HepG2 (cell line): ENCODE measurements around the gene TTBK1. TPM values are rescaled to one million over a fixed set of nuclear protein-coding genes. Genes with fewer than 3 reads are reported as not detected.
A peak's percentile ranks its signal among the peaks of the same experiment; 100 is the strongest.

Experiments used
- HIVEP1 ChIP-seq: sonication (generic); formaldehyde crosslinking; IDR thresholded peaks from 2 replicates; pipeline ENCODE4 v1.4.0; 2020; ENCODE audit warnings: mild to moderate bottlenecking, missing genetic modification reagents
- HOXA3 ChIP-seq: sonication (generic); formaldehyde crosslinking; IDR thresholded peaks from 2 replicates; pipeline ENCODE4 v1.5.0; 2020; ENCODE audit warnings: missing genetic modification reagents
- MAZ ChIP-seq, 2 experiments: sonication (generic) in 1 of 2; formaldehyde crosslinking in 1 of 2; IDR thresholded peaks; 2 replicates each; pipeline versions ENCODE4 v1.5.0 to v1.6.1; 2012 to 2020; ENCODE audit warnings: low read depth in 2 of 2, mild to moderate bottlenecking in 2 of 2, borderline replicate concordance in 1 of 2, improper control_type of control experiment in 1 of 2, low read length in 1 of 2, missing genetic modification reagents in 1 of 2, moderate library complexity in 1 of 2
- SMYD3 ChIP-seq: sonication (generic); formaldehyde crosslinking; IDR thresholded peaks from 2 replicates; pipeline ENCODE4 v1.8.1; 2023; ENCODE audit warnings: mild to moderate bottlenecking, missing genetic modification reagents
- SRSF9 ChIP-seq: fragments of 200-400 bp; formaldehyde crosslinking; IDR thresholded peaks from 2 replicates; pipeline ENCODE4 v1.6.1; 2018; ENCODE audit warnings: borderline replicate concordance, mild to moderate bottlenecking, low read depth, low read length; ENCODE audit not compliant: insufficient read depth, poor library complexity, severe bottlenecking
- ZNF274 ChIP-seq: sonication (generic); formaldehyde crosslinking; IDR thresholded peaks from 2 replicates; pipeline ENCODE4 v1.5.1; 2020; ENCODE audit warnings: mild to moderate bottlenecking, missing genetic modification reagents
- ZNF550 ChIP-seq: sonication (generic); formaldehyde crosslinking; IDR thresholded peaks from 2 replicates; pipeline ENCODE4 v1.4.0; 2020; ENCODE audit warnings: mild to moderate bottlenecking, missing genetic modification reagents, borderline replicate concordance
- ZNF644 ChIP-seq: IDR thresholded peaks from 2 replicates; pipeline ENCODE4 v1.6.1; 2016; ENCODE audit warnings: low read depth
- ZNF7 ChIP-seq: IDR thresholded peaks from 2 replicates; pipeline ENCODE4 v1.6.1; 2016; ENCODE audit warnings: missing biosample characterization, missing genetic modification reagents
- ZNF749 ChIP-seq: sonication (generic); formaldehyde crosslinking; IDR thresholded peaks from 2 replicates; pipeline ENCODE4 v1.8.0; 2022; ENCODE audit warnings: mild to moderate bottlenecking, missing genetic modification reagents, moderate library complexity, borderline replicate concordance
- ZSCAN30 ChIP-seq: sonication (generic); formaldehyde crosslinking; IDR thresholded peaks from 2 replicates; pipeline ENCODE4 v1.5.0; 2020; ENCODE audit warnings: mild to moderate bottlenecking, missing genetic modification reagents
- polyA plus RNA-seq, 8 experiments: library from polyadenylated mRNA; depleted of rRNA in 3 of 8; stranded (reverse) in 7 of 8; unstranded in 1 of 8; fragments of >200 nt; fragmentation: Illumina TruSeq in 4 of 8; extraction: Trizol in 4 of 8; gene quantifications; 2 replicates each; pipeline versions ENCODE4 v1.2.1 to v1.2.3, GENCODE V29; 2011 to 2016; ENCODE audit warnings: low read depth in 4 of 8, missing spikeins in 1 of 8, mixed read lengths in 1 of 8; ENCODE audit not compliant: insufficient read depth in 1 of 8
- total RNA-seq, 5 experiments: library from RNA; depleted of rRNA; stranded (reverse); fragments of >200 nt; fragmentation: Illumina TruSeq; extraction: Trizol; gene quantifications; 2 replicates each; pipeline ENCODE4 v1.2.3, GENCODE V29; 2016; ENCODE audit warnings: low read depth in 1 of 5
- TF ChIP-seq, protein P1 (sequence below): sonication (generic); formaldehyde crosslinking; IDR thresholded peaks from 2 replicates; pipeline ENCODE4 v1.8.0; 2022; ENCODE audit warnings: mild to moderate bottlenecking, missing genetic modification reagents, borderline replicate concordance
- TF ChIP-seq, protein P2 (sequence below): IDR thresholded peaks from 2 replicates; pipeline ENCODE4 v1.6.1; 2016; ENCODE audit warnings: low read depth
- TF ChIP-seq, protein P3 (sequence below): sonication (generic); formaldehyde crosslinking; IDR thresholded peaks from 2 replicates; pipeline ENCODE4 v1.4.0; 2020; ENCODE audit warnings: missing genetic modification reagents
- TF ChIP-seq, protein P4 (sequence below): IDR thresholded peaks from 2 replicates; pipeline ENCODE4 v1.6.1; 2016; ENCODE audit warnings: mild to moderate bottlenecking
- TF ChIP-seq, protein P5 (sequence below): IDR thresholded peaks from 2 replicates; pipeline ENCODE4 v1.4.0; 2020; ENCODE audit warnings: mild to moderate bottlenecking, missing genetic modification reagents
- TF ChIP-seq, protein P6 (sequence below): sonication (generic); formaldehyde crosslinking; IDR thresholded peaks from 2 replicates; pipeline ENCODE4 v1.4.0; 2020; ENCODE audit warnings: mild to moderate bottlenecking, missing genetic modification reagents

TTBK1 gene
- total and polyA plus RNA-seq, 2 of the 13 experiments (the other 11 are each of a cell fraction or from before 2014, with no cell fraction given) = 0.24 to 0.33 TPM

DNA sequence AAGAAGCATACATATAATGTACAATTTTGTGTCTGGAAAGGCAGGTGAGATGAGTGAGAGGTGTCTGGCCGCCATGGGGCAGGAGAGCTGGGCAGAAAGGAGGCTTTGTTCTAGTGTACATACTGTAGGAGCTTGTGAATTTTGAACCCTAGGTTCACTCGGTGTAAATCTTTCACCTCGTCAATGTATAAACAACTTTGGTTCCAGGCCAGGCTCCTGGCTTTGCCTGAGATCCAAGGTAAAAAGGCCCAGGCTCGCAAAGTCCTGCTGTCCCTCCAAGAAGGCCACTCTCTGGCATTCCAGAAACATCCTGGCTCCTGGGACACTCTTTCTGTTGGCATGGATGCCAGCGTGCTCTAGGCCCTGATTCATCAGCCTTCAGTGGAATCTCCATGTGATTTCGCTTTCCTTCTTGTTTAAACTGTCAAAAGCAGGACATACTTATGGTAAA is 47.6 kb downstream of the TTBK1 start (continued):
- TF ChIP-seq, protein P1, sequence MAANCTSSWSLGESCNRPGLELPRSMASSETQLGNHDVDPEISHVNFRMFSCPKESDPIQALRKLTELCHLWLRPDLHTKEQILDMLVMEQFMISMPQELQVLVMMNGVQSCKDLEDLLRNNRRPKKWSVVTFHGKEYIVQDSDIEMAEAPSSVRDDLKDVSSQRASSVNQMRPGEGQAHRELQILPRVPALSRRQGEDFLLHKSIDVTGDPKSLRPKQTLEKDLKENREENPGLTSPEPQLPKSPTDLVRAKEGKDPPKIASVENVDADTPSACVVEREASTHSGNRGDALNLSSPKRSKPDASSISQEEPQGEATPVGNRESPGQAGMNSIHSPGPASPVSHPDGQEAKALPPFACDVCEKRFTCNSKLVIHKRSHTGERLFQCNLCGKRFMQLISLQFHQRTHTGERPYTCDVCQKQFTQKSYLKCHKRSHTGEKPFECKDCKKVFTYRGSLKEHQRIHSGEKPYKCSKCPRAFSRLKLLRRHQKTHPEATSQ (CRISPR knock-in tag) = no peak
- TF ChIP-seq HIVEP1 (CRISPR knock-in tag) = no peak
- TF ChIP-seq, protein P2, sequence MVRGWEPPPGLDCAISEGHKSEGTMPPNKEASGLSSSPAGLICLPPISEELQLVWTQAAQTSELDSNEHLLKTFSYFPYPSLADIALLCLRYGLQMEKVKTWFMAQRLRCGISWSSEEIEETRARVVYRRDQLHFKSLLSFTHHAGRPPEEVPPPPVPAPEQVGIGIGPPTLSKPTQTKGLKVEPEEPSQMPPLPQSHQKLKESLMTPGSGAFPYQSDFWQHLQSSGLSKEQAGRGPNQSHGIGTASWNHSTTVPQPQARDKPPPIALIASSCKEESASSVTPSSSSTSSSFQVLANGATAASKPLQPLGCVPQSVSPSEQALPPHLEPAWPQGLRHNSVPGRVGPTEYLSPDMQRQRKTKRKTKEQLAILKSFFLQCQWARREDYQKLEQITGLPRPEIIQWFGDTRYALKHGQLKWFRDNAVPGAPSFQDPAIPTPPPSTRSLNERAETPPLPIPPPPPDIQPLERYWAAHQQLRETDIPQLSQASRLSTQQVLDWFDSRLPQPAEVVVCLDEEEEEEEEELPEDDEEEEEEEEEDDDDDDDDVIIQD (CRISPR knock-in tag) = no peak; the same call in 1 of the 2 replicates
- no peak for TF ChIP-seq MAZ (IDR thresholded peaks at IDR 0.05; ENCODE audit: borderline replicate concordance, low read depth, low read length)
- 0 out of 2 replicates have a peak, but pooled peaks have one; percentile 23 for TF ChIP-seq MAZ (CRISPR knock-in tag; IDR thresholded peaks at IDR 0.05; ENCODE audit: low read depth)
- TF ChIP-seq ZNF550 (CRISPR knock-in tag) = no peak
- no peak for TF ChIP-seq ZSCAN30 (CRISPR knock-in tag)
- TF ChIP-seq HOXA3 (CRISPR knock-in tag) = peak; percentile 86
- TF ChIP-seq, protein P3, sequence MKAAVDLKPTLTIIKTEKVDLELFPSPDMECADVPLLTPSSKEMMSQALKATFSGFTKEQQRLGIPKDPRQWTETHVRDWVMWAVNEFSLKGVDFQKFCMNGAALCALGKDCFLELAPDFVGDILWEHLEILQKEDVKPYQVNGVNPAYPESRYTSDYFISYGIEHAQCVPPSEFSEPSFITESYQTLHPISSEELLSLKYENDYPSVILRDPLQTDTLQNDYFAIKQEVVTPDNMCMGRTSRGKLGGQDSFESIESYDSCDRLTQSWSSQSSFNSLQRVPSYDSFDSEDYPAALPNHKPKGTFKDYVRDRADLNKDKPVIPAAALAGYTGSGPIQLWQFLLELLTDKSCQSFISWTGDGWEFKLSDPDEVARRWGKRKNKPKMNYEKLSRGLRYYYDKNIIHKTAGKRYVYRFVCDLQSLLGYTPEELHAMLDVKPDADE (CRISPR knock-in tag) = no peak
- peak; percentile 60; the same call in 1 of the 2 replicates for TF ChIP-seq ZNF644 (CRISPR knock-in tag)
- no peak for TF ChIP-seq ZNF7
- TF ChIP-seq ZNF749 (CRISPR knock-in tag) = 0 out of 2 replicates have a peak, but pooled peaks have one; percentile 27
- TF ChIP-seq, protein P4, sequence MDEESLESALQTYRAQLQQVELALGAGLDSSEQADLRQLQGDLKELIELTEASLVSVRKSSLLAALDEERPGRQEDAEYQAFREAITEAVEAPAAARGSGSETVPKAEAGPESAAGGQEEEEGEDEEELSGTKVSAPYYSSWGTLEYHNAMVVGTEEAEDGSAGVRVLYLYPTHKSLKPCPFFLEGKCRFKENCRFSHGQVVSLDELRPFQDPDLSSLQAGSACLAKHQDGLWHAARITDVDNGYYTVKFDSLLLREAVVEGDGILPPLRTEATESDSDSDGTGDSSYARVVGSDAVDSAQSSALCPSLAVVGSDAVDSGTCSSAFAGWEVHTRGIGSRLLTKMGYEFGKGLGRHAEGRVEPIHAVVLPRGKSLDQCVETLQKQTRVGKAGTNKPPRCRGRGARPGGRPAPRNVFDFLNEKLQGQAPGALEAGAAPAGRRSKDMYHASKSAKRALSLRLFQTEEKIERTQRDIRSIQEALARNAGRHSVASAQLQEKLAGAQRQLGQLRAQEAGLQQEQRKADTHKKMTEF (CRISPR knock-in tag) = peak; percentile 93
- TF ChIP-seq, protein P5, sequence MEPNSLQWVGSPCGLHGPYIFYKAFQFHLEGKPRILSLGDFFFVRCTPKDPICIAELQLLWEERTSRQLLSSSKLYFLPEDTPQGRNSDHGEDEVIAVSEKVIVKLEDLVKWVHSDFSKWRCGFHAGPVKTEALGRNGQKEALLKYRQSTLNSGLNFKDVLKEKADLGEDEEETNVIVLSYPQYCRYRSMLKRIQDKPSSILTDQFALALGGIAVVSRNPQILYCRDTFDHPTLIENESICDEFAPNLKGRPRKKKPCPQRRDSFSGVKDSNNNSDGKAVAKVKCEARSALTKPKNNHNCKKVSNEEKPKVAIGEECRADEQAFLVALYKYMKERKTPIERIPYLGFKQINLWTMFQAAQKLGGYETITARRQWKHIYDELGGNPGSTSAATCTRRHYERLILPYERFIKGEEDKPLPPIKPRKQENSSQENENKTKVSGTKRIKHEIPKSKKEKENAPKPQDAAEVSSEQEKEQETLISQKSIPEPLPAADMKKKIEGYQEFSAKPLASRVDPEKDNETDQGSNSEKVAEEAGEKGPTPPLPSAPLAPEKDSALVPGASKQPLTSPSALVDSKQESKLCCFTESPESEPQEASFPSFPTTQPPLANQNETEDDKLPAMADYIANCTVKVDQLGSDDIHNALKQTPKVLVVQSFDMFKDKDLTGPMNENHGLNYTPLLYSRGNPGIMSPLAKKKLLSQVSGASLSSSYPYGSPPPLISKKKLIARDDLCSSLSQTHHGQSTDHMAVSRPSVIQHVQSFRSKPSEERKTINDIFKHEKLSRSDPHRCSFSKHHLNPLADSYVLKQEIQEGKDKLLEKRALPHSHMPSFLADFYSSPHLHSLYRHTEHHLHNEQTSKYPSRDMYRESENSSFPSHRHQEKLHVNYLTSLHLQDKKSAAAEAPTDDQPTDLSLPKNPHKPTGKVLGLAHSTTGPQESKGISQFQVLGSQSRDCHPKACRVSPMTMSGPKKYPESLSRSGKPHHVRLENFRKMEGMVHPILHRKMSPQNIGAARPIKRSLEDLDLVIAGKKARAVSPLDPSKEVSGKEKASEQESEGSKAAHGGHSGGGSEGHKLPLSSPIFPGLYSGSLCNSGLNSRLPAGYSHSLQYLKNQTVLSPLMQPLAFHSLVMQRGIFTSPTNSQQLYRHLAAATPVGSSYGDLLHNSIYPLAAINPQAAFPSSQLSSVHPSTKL (CRISPR knock-in tag) = peak; percentile 89
- no peak for TF ChIP-seq SRSF9
- TF ChIP-seq ZNF274 (CRISPR knock-in tag) = no peak
- TF ChIP-seq SMYD3 (CRISPR knock-in tag) = no peak
- TF ChIP-seq, protein P6, sequence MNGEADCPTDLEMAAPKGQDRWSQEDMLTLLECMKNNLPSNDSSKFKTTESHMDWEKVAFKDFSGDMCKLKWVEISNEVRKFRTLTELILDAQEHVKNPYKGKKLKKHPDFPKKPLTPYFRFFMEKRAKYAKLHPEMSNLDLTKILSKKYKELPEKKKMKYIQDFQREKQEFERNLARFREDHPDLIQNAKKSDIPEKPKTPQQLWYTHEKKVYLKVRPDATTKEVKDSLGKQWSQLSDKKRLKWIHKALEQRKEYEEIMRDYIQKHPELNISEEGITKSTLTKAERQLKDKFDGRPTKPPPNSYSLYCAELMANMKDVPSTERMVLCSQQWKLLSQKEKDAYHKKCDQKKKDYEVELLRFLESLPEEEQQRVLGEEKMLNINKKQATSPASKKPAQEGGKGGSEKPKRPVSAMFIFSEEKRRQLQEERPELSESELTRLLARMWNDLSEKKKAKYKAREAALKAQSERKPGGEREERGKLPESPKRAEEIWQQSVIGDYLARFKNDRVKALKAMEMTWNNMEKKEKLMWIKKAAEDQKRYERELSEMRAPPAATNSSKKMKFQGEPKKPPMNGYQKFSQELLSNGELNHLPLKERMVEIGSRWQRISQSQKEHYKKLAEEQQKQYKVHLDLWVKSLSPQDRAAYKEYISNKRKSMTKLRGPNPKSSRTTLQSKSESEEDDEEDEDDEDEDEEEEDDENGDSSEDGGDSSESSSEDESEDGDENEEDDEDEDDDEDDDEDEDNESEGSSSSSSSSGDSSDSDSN (CRISPR knock-in tag) = peak; percentile 44; the same call in 1 of the 2 replicates
